ENCODE results near the gene TMED8.

The TMED8 gene

DNA sequence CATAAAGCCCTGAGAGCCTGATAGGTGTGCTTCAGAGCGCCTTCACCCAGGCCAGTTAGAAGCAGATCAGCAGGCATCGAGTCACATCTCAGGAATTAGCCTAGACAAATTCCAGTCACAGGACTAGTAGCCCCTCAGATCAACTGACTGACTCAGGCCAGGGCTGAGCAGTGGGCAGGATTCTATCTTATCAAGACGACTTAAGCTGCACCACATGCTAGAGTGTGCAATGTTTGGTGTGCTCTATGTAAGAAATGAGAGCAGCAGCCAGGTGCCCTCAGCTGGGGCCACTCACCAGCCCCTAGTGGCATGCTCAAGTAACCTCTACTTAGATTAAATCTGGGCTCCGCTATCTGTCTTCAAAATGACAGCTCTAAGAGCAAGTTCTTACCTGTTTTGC is 86.2 kb downstream of the TMED8 start:
- H3K4me1 Mint-ChIP-seq (ENCODE audit: low read depth in 2 of 2), result no peaks in the 10 kb centered on the region
- H3K36me3 Mint-ChIP-seq (ENCODE audit: insufficient read depth), result peaks cover 7% of the 10 kb centered on the region
- ATAC-seq (replicated peaks) (no peak), DNase-seq (no peak)
- no peak overlapping the region for H3K27ac Mint-ChIP-seq
- H3K4me3 Mint-ChIP-seq, result no peak overlapping the region
- no peaks in the 10 kb centered on the region for H3K27me3 Mint-ChIP-seq
- H3K9me3 Mint-ChIP-seq, result no peaks in the 10 kb centered on the region

DNA sequence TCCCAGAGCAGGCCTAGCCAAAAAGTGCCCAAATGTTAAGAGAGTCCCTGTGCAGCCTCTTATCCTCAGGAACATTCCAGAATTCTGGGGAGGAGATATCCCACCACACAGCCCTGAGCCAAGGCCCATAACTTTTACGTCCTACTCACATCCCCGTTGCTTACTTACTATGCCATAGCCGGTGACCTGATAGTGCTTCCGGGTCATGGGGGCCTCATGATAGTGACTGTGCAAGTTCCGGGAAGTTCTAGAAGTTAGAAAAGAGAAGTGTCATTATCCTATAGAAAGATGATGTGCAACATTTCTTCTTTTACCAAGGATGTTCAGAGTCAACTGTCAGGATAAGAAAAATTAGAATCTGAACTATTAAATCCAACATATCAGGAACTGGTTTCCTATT is 90.3 kb downstream of the TMED8 start:
- no peak for ATAC-seq (replicated peaks)
- H3K27me3 Mint-ChIP-seq, result no peaks in the 10 kb centered on the region
- no peak for DNase-seq
- peaks cover 7% of the 10 kb centered on the region for H3K36me3 Mint-ChIP-seq (ENCODE audit: insufficient read depth)
- no peak overlapping the region for H3K4me3 Mint-ChIP-seq
- H3K9me3 Mint-ChIP-seq, result no peaks in the 10 kb centered on the region
- H3K4me1 Mint-ChIP-seq (ENCODE audit: low read depth in 2 of 2), result no peaks in the 10 kb centered on the region
- H3K27ac Mint-ChIP-seq, result no peak overlapping the region

Measured in effector memory CD8-positive, alpha-beta T cell (primary cell).